Heart right ventricle (tissue), 16 donors: ENCODE results near the gene MAD1L1. TPM values are rescaled to one million over a fixed set of nuclear protein-coding genes. Genes with fewer than 3 reads are reported as not detected.

Experiments
- ATAC-seq, 8 donors: fragments of 200-7000 bp; cut with Tn5 transposase; one replicate each; pipeline ENCODE4 v1.9.1; 2020; ENCODE audit warnings: mild to moderate bottlenecking in 8 of 8, moderate library complexity in 8 of 8, moderate number of reproducible peaks in 1 of 8
- DNase-seq, 2 donors: peaks; one replicate each; pipeline ENCODE4 v3.0.0-alpha.2; 2020
- H3K27ac ChIP-seq, 10 donors: fragments of 200-600 bp; sonication (generic) in 2 of 10; one replicate each; pipeline versions ENCODE4 v1.5.0 to v1.8.0; 2020 to 2022; ENCODE audit warnings: mild to moderate bottlenecking in 3 of 10
- H3K27me3 ChIP-seq, 7 donors: fragments of 200-600 bp; one replicate each; pipeline ENCODE4 v1.8.0; 2021 to 2022; ENCODE audit warnings: mild to moderate bottlenecking in 2 of 7
- H3K36me3 ChIP-seq, 9 donors: fragments of 200-600 bp; sonication (generic) in 1 of 9; one replicate each; pipeline versions ENCODE4 v1.5.0 to v1.8.0; 2020 to 2022; ENCODE audit warnings: mild to moderate bottlenecking in 2 of 9
- H3K4me1 ChIP-seq, 9 donors: fragments of 200-600 bp; sonication (generic) in 1 of 9; one replicate each; pipeline versions ENCODE4 v1.5.0 to v1.8.0; 2020 to 2022; ENCODE audit warnings: mild to moderate bottlenecking in 4 of 9
- H3K4me3 ChIP-seq, 10 donors: fragments of 200-600 bp; sonication (generic) in 2 of 10; one replicate each; pipeline versions ENCODE4 v1.5.0 to v1.8.0; 2020 to 2022; ENCODE audit warnings: mild to moderate bottlenecking in 7 of 10, moderate library complexity in 2 of 10
- H3K9me3 ChIP-seq, 11 donors: fragments of 200-600 bp in 10 of 11; sonication (generic) in 2 of 11; one replicate each; pipeline versions ENCODE4 v1.5.0 to v1.8.0; 2013 to 2022; ENCODE audit warnings: mild to moderate bottlenecking in 2 of 11, control low read depth in 1 of 11, moderate library complexity in 1 of 11
- CTCF ChIP-seq, 9 donors: fragments of 200-600 bp; sonication (generic) in 2 of 9; IDR thresholded peaks; one replicate each; pipeline versions ENCODE4 v1.5.0 to v1.8.0; 2021 to 2022; ENCODE audit warnings: antibody characterized with exemption in 9 of 9, mild to moderate bottlenecking in 5 of 9, moderate library complexity in 1 of 9
- WGBS, 2 donors: extraction: QIAGEN DNeasy Blood & Tissue Kit; methylation state at CpG; one replicate each; pipeline ENCODE4 v1.1.7; 2013; ENCODE audit warnings: inconsistent platforms in 1 of 2; 5-methylcytosine and 5-hydroxymethylcytosine counted together
- intact Hi-C, 10 donors: fragments of 100-400 bp; cut with DNase I; formaldehyde crosslinking; loops; one replicate each; pipeline versions ENCODE4 v1.11.1 to v1.14.2; 2022
- polyA plus RNA-seq, 2 donors: library from polyadenylated mRNA; stranded (reverse); fragments of 200-250 nt; gene quantifications; one replicate each; pipeline ENCODE4 v1.2.3, GENCODE V29; 2013
- total RNA-seq, 10 donors: library from RNA; stranded (reverse); fragmentation: NEBNext Ultra II Directional in 3 of 10; extraction: Animal tissue kit (Norgen Biotek cat#: 25700) in 3 of 10; gene quantifications; one replicate each; pipeline versions ENCODE4 v1.2.1 to v1.2.4, GENCODE V29; 2021 to 2023
- donor health status: Arrhythmogenic right ventricular cardiomyopathy.
- donor health status: ischemic (EF 13 %, LVEDD 7.1; RV severe dilation, severe dysfunction).
- donor health status: healthy with polysubstance abuse.
- donor health status: DM: no; HTN: yes; CAD: no.
- donor health status: DM: no; HTN: no; CAD: no.
- donor health status: ischemic (EF 25% LVEDD 6.9; RV normal size, moderate dysfunction).
- donor health status: ischemic (EF 25% LVEDD 5.7; RV mildly dilated, moderate dysfunction).
- donor health status: healthy.
- donor health status: DM: yes; HTN: yes; CAD: no.
- donor health status: Ischemic cardiomyopathy.
- donor health status: ischemic (EF 35%, LVEDD 5.7; RV mildly dilated, moderate dysfunction).
- donor health status: nonischemic (EF 11% LVEDD 7.7; RV severe dilation, severe dysfunction).
- donor health status: DM: yes; HTN: yes; CAD: no.
- donor health status: PGD.
- donor health status: ischemic (EF 29% LVEDD 5.4; RV normal size, mild dysfunction).
- donor health status: nonischemic (EF 23%, LVEDD 6.1; RV moderate dilation, normal function).

Gene MAD1L1
- total and polyA plus RNA-seq, 12 donors, result 13.8 to 46.8 (median 20.2) TPM

GRCh38 chr7:2099048-2099957 is 133.4 kb downstream of the MAD1L1 start:
- H3K27me3 ChIP-seq, result no peaks in the 10 kb centered on the region
- H3K4me1 ChIP-seq, result peaks cover 3 to 24% (median 10%) of the 10 kb centered on the region in 9 donors
- no peak for TF ChIP-seq CTCF (IDR thresholded peaks at IDR 0.05)
- no peaks in the 10 kb centered on the region for H3K36me3 ChIP-seq
- no peak overlapping the region for H3K4me3 ChIP-seq
- no peaks in the 10 kb centered on the region for H3K9me3 ChIP-seq
- DNase-seq, result no peak
- 85 to 90% methylated on average over 29 of the region's 29 CpGs for WGBS, 2 donors
- intact Hi-C loops, result no loop called here
- no peak for ATAC-seq
- H3K27ac ChIP-seq, result peak overlapping the region in 2 of 10 donors; percentile 4 to 5

GRCh38 chr7:2098496-2098895 is 134.2 kb downstream of the MAD1L1 start:
- no peak for ATAC-seq
- WGBS, 2 donors, result 91 to 97% methylated on average over 16 of the region's 16 CpGs
- Histone ChIP-seq H3K27ac (no peak overlapping the region), H3K27me3 (no peaks in the 10 kb centered on the region), H3K36me3 (no peaks in the 10 kb centered on the region), H3K4me1 (peaks cover 0 to 16% (median 3%) of the 10 kb centered on the region in 9 donors), H3K4me3 (no peak overlapping the region), H3K9me3 (no peaks in the 10 kb centered on the region)
- no peak for TF ChIP-seq CTCF (IDR thresholded peaks at IDR 0.05)
- DNase-seq, result no peak
- intact Hi-C loops, result no loop called here

- Histone ChIP-seq H3K4me3 (no peak overlapping the region), H3K27ac (no peak overlapping the region), H3K4me1 (peaks cover 0 to 14% (median 0%) of the 10 kb centered on the region in 9 donors), H3K9me3 (no peaks in the 10 kb centered on the region), H3K36me3 (no peaks in the 10 kb centered on the region), H3K27me3 (no peaks in the 10 kb centered on the region)
- DNase-seq, result no peak
- ATAC-seq, result no peak
- WGBS, 2 donors, result 96 to 98% methylated on average over 18 of the region's 18 CpGs
- TF ChIP-seq CTCF (IDR thresholded peaks at IDR 0.05), result no peak
- intact Hi-C loops, result no loop called here
Measured at GRCh38 chr7:2098056-2098455, 134.7 kb downstream of the MAD1L1 start.

GRCh38 chr7:2097492-2097891 is 135.3 kb downstream of the MAD1L1 start:
- no peak for TF ChIP-seq CTCF (IDR thresholded peaks at IDR 0.05)
- Histone ChIP-seq H3K4me1 (peaks cover 0 to 14% (median 0%) of the 10 kb centered on the region in 9 donors), H3K9me3 (no peaks in the 10 kb centered on the region), H3K27me3 (no peaks in the 10 kb centered on the region), H3K36me3 (no peaks in the 10 kb centered on the region), H3K4me3 (no peak overlapping the region), H3K27ac (no peak overlapping the region)
- DNase-seq, result no peak
- intact Hi-C loops, result no loop called here
- ATAC-seq, result no peak
- 96% methylated on average over 11 of the region's 11 CpGs for WGBS, 2 donors
